ENCODE measurements around the gene GSTM5. TPM values are rescaled to one million over a fixed set of nuclear protein-coding genes. Genes with fewer than 3 reads are reported as not detected.

GSTM5 gene
- total RNA-seq, 2 experiments from 2014 or later: not detected

- Histone ChIP-seq H3K9me2 (ENCODE audit: insufficient read depth, low read length) (no peaks in the 10 kb centered on the region), H3K36me3 (ENCODE audit: insufficient read depth, low read length) (no peaks in the 10 kb centered on the region), H3K79me2 (ENCODE audit: insufficient read depth, low read depth, low read length) (no peaks in the 10 kb centered on the region), H3K4me1 (ENCODE audit: insufficient read depth, low read length, poor library complexity, severe bottlenecking) (no peaks in the 10 kb centered on the region), H3K4me3 (ENCODE audit: low read depth, low read length, poor library complexity, severe bottlenecking) (no peak overlapping the region), H3K27ac (ENCODE audit: low read depth, low read length, poor library complexity, severe bottlenecking) (no peak overlapping the region), H4K20me1 (ENCODE audit: insufficient read depth, low read length) (no peaks in the 10 kb centered on the region), H3K9me3 (ENCODE audit: low read length) (no peaks in the 10 kb centered on the region), H3K4me2 (ENCODE audit: low read length) (no peak overlapping the region), H2AFZ (ENCODE audit: low read length) (no peak overlapping the region)
- TF ChIP-seq EZH2phosphoT487 (IDR thresholded peaks at IDR 0.05; ENCODE audit: borderline replicate concordance, low read depth, low read length): no peak
- ChIA-PET POLR2A (no interaction called here), CTCF (ENCODE audit: unreplicated experiment) (interaction anchor here (0.8 to 1.1 kb wide), 2 partner anchors 12 to 123 kb away, joined by 3 read pairs; no protein-coding TSS in a partner anchor)
- BruUV-seq (replicated peaks): no TSS peak
- intact Hi-C loops (cut with micrococcal nuclease; ENCODE audit: unreplicated experiment): no loop called here
- DNase-seq (ENCODE audit: low spot score): no peak
Observed at GRCh38 chr1:109762821-109763645, 51.0 kb downstream of the GSTM5 start.

GRCh38 chr1:109763646-109764415 is 51.8 kb downstream of the GSTM5 start, which contains the start of gene EPS8L3:
TSS of gene EPS8L3 (minus strand) at chr1:109763923. CDS start at chr1:109761749, 2,174 bp downstream.
- Histone ChIP-seq H3K79me2 (ENCODE audit: insufficient read depth, low read depth, low read length) (no peaks in the 10 kb centered on the region), H2AFZ (ENCODE audit: low read length) (no peak within 1 kb of the TSS), H3K36me3 (ENCODE audit: insufficient read depth, low read length) (no peaks in the 10 kb centered on the region), H3K4me1 (ENCODE audit: insufficient read depth, low read length, poor library complexity, severe bottlenecking) (no peaks in the 10 kb centered on the region), H3K4me2 (ENCODE audit: low read length) (no peak within 1 kb of the TSS), H3K4me3 (ENCODE audit: low read depth, low read length, poor library complexity, severe bottlenecking) (no peak within 1 kb of the TSS), H3K9me2 (ENCODE audit: insufficient read depth, low read length) (no peaks in the 10 kb centered on the region), H4K20me1 (ENCODE audit: insufficient read depth, low read length) (no peaks in the 10 kb centered on the region), H3K27ac (ENCODE audit: low read depth, low read length, poor library complexity, severe bottlenecking) (no peak within 1 kb of the TSS), H3K9me3 (ENCODE audit: low read length) (no peaks in the 10 kb centered on the region)
- no peak for TF ChIP-seq CTCF (conservative IDR thresholded peaks at IDR 0.05; ENCODE audit: low read length)
- TF ChIP-seq EZH2phosphoT487 (IDR thresholded peaks at IDR 0.05; ENCODE audit: borderline replicate concordance, low read depth, low read length): no peak
- intact Hi-C loops (cut with micrococcal nuclease; ENCODE audit: unreplicated experiment): no loop called here
- no peak for DNase-seq (ENCODE audit: low spot score)
- BruUV-seq (replicated peaks): no TSS peak
- ChIA-PET POLR2A (interaction anchor here (0.6 kb wide), 1 partner anchor 36 kb away, joined by 4 read pairs; no protein-coding TSS in a partner anchor), CTCF (ENCODE audit: unreplicated experiment) (interaction anchor here (0.8 kb wide), 1 partner anchor 11 kb away, joined by 3 read pairs; no protein-coding TSS in a partner anchor)

Measured in OCI-LY7 (cell line).